HG03097 (cell line): ENCODE results near the gene GID8.

Source experiments
- ATAC-seq: cut with Tn5 transposase; IDR thresholded peaks from one replicate; pipeline ENCODE4 v1.9.1; 2021; ENCODE audit not compliant: unreplicated experiment, low FRiP score

GID8 gene

DNA sequence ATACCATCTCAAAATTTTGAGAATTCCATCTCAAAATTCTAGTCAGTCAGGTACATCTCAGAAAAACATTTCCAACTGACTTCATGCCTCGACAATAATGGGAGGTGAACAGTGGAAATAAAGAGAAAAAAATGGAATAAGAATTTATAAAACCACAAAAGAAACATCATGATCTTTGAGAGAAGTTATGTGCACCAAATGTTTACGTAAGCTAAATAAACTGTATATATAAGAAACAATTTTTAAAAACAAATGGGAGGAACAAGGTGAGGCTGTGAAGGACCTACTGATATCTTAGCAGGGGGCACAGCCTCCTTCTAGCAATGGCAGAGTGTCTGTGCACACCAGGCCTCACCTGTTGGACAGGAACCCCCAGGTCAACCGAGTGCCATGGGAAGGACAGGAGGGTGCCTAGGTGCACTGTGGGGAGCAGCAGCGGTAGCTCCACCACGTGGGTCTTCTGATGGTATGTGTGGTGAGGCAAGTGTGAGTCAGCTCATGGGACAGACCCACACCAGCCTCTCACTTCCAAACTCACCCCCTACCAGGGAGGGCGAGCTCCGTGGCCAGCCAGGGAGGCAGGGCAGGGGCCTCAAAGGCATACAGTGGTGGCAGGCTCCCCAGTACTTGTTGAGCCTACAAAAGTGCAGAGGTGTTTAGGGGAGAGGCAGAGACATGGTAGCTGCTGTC is 34.9 kb upstream of the GID8 start:
- no peak for ATAC-seq

DNA sequence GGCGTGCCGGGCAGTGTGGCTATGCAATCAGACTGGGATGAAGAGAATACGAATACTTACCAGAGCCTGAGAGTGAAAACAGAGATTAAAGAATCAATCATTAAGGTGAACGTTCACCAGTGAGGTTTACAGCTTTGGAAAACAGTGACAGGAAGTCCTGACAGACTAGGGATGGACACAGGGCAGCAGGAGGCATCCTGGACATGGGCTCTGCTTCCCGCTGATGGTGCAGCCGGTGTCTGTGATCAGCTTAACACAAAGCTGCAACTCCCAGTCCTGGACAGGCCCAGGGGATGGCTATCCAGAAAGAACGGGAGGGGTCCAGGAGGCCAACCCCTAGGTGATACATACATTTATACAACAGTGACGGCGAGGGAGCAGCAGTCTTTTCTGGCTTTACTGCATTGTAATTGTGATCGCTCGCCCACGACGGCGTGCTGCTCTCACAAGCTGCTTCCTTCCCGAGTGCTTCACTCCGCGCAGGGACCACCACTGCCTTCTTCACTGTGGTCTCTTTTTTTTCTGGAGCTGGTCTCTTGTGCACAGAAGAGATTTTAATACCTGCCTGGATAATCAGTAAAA is 32.3 kb upstream of the GID8 start:
- no peak for ATAC-seq

GRCh38 chr20:62906209-62906608 is 31.7 kb upstream of the GID8 start:
- ATAC-seq, result no peak

- ATAC-seq, result no peak
Observed at GRCh38 chr20:62906647-62907375, 31.1 kb upstream of the GID8 start.

- ATAC-seq, result no peak
Observed at GRCh38 chr20:62907384-62908317, 30.3 kb upstream of the GID8 start.

GRCh38 chr20:62908971-62909791 is 28.8 kb upstream of the GID8 start:
- no peak for ATAC-seq

DNA sequence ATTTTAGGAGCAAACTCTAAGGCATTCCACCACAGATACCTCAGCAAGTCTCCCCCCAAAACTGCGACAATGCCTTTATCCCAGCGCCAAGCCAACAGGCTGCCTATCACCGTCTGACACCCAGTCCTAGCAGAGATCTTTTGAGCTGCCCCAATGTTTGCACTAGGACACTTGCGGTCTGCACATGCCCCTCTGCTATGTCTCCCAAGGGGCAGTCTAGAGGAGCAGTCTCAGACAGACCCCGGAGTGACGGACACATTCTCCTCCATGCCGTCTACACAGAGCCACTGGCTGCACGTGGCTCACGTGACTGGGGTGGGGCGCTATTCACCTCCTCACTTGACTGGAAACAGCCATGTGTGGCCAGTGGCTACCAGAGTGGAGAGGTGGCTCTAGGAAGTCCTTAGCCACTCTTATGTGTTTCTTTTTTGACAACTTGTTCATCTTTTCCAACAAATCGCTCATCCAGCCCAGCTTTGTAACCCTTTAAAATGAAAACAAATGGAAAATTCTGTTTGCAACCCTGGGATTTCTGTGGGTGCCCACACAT is 27.7 kb upstream of the GID8 start:
- no peak for ATAC-seq

GRCh38 chr20:62910777-62911497 is 27.0 kb upstream of the GID8 start:
- no peak for ATAC-seq

DNA sequence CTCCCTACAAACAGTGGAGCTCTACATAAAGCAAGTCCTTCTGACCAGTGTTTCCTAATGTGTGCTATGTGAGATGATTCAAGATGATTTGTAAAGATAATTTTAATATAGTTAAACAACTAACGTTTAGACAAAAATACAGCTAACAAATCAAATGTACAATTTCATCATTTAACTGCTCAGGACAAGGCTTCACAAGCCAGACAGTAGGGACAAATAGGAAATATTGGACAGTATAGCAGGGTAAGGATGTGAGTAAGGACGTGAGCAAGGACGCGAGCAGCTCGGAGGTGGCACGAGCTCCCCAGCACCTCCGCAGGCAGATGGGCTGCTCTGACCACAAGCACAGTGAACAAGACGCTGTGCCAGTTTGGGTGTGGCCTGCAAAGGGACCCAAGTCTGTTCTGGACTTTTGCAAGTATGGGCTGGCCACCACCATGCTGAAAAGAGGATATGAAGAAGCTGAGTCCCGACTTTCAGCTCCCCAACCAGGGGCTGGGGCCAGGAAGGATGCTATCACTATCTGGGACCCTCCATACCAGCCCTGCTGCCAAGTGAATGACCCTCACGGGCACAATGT is 26.2 kb upstream of the GID8 start:
- no peak for ATAC-seq

GRCh38 chr20:62913043-62913630 is 24.8 kb upstream of the GID8 start:
- no peak for ATAC-seq

DNA sequence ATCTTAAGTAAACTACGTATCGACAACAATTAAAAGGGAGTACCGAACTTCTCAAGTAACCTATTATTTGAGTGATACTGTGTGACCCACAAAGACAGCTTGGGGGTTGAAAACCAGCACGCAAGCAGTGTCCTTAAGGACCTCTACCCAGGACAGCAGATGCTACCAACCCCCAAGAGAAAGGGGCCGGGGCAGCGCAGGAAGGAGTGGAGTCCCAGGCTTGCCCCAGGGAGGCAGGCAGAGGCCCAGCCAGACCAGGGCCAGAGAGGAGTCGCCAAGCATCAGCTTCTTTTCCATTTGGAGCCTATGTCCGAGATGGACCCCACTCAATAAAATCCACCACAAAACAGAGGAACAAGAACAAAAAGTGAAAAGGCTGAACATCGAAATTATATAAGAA is 23.5 kb upstream of the GID8 start:
- ATAC-seq, result no peak

DNA sequence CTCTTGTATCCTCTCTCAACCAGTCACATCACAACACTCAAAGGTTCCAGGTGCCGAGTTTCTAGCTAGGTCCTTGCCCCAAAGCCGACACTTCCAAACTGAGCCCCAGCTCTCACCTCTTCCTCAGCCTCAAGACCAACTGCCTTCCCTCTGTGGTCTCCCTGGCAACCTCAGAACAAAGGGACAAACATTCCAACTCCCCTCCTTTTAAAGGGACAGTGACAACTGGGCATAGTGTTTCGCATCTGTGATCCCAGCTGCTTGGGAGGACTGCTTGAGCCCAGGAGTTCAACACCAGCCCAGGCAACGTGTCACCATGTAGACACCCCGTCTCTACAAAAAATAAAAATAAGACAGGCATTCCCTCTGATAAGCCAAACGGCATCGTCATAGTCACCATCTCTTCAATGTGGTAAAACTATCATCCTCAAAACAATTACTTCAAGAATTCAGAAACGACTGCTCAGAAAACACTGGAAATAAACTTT is 22.9 kb upstream of the GID8 start:
- no peak for ATAC-seq

DNA sequence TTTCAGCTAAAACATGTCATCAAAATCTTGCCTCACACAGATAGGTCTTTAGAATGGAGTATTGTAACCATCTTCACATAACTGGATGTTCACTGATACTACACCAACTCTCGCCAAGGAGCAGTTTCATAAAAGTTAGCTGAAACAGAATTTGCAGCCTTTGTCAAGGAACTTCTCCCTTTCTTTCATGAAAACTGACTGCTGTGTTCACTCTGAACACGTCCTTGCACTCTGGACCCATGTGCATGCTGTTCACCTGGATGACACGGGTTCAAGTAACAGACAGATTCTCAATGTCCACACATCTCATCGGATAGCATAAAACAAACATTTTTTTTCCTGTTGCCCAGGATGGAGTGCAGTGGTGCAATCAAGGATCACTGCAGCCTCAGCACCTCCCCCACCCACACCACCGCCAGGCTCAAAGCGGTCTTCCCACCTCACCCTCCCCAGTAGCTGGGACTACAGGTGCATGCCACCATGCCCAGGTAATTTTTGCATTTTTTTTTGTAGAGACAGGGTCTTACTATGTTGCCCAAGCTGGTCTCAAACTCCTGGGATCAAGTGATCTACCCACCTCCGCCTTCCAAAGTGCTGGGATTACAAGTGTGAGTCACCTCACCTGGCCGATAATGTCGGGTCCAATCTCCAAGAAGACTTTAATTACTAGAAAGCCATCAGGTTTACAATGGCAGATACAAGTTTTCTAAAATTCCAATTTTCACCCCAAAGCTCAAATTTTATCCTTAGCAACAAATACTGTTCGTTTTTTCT is 21.1 kb upstream of the GID8 start:
- no peak for ATAC-seq

DNA sequence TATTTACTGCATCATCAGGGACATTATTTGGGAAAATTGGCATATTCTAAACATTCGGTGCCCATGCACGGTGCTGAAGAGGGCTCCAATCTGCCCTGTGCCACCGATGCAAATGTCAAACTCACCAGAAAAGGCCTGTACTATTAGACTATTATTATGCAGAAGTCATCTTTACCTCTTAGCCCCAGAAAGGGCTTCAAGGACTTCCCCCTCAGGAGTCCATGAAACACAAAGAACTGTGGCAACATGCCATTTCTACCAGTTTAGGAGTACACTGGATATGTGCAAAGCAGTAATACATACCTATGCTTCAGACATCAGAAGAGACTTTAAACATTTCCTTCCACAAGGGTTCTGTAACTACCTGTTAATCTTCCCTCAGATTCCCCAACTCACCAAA is 20.2 kb upstream of the GID8 start:
- ATAC-seq, result no peak

GRCh38 chr20:62918147-62918546 is 19.8 kb upstream of the GID8 start:
- no peak for ATAC-seq

DNA sequence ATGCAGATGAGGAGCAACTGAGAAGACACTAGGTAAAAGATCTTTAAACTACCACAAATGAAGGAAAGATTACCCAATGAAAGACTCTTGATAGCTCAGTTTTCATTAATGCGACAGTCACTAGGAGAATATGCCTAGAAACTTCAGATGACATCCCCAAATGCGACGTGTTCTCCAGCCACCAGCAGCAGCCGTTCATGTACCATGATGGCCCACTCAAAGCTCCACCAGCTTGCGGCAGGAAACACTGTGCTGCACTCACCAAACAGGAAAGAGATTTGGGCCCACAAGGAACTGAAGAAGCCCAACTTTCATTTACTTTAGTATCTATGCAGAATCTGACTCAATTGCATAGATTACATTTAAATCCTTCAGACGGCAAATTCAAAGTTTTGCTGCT is 19.1 kb upstream of the GID8 start:
- no peak for ATAC-seq

DNA sequence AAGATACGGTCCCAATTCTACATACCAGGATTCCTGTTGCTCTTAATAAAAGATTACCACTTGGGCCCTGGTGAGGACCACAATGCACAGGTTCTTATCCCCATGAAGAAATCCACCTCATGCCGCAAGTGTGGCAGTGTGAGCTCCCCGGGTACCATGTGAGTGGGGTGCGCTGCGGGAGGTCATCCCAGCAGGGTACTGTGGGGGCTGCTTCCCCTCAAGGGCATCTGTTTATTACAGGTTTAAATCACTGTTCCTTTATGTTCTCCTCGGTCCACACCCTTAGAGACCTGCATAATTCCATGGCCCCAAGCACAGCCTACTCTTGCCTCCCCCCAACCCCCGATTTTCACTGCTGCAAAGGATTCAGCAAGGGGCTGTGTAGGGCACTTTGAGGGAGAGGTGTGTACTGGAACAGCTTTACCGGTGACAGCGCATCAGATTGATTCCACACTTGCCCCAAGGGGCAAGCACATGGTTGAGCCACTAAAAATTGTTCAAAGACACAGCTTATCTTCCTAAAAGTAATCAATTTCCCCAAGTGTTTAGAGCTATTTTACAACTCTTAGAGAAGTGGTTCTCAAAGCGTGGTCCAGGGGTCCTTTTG is 17.8 kb upstream of the GID8 start:
- no peak for ATAC-seq
